ENCODE results near the gene NLRP3.

DNA sequence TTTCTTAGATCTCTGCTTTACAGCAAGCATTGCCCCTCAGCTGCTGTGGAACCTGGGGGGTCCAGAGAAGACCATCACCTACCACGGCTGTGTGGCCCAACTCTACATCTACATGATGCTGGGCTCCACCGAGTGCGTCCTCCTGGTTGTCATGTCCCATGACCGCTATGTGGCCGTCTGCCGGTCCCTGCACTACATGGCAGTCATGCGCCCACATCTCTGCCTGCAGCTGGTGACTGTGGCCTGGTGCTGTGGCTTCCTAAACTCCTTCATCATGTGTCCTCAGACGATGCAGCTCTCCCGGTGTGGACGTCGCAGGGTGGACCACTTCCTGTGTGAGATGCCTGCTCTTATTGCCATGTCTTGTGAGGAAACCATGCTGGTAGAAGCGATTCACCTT is 75.4 kb downstream of the NLRP3 start:
- TF ChIP-seq CSDC2 (CRISPR knock-in tag; IDR thresholded peaks at IDR 0.05), result no peak
- TF ChIP-seq PPARA (CRISPR knock-in tag; IDR thresholded peaks at IDR 0.05; ENCODE audit: borderline replicate concordance), result no peak
- TF ChIP-seq RARB (CRISPR knock-in tag; IDR thresholded peaks at IDR 0.05), result no peak
- no peak for TF ChIP-seq ZFP3 (CRISPR knock-in tag; IDR thresholded peaks at IDR 0.05)
- TF ChIP-seq, protein P1, sequence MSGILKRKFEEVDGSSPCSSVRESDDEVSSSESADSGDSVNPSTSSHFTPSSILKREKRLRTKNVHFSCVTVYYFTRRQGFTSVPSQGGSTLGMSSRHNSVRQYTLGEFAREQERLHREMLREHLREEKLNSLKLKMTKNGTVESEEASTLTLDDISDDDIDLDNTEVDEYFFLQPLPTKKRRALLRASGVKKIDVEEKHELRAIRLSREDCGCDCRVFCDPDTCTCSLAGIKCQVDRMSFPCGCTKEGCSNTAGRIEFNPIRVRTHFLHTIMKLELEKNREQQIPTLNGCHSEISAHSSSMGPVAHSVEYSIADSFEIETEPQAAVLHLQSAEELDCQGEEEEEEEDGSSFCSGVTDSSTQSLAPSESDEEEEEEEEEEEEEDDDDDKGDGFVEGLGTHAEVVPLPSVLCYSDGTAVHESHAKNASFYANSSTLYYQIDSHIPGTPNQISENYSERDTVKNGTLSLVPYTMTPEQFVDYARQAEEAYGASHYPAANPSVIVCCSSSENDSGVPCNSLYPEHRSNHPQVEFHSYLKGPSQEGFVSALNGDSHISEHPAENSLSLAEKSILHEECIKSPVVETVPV (CRISPR knock-in tag; IDR thresholded peaks at IDR 0.05), result no peak

Data from SK-N-SH treated with all-trans-retinoic acid at 6 μM for 48 hours (cell line).